NB4 (cell line): ENCODE measurements around the gene DDRGK1.

Experiments used
- POLR2A ChIP-seq: IDR thresholded peaks from 2 replicates; pipeline ENCODE4 v1.6.1; 2011; ENCODE audit warnings: mild to moderate bottlenecking; ENCODE audit not compliant: insufficient read length; ENCODE audit errors: extremely low read depth
- TF ChIP-seq, protein P1 (sequence below): IDR thresholded peaks from one replicate; pipeline ENCODE4 v1.5.1; 2012; ENCODE audit warnings: low read depth, low read length

DNA sequence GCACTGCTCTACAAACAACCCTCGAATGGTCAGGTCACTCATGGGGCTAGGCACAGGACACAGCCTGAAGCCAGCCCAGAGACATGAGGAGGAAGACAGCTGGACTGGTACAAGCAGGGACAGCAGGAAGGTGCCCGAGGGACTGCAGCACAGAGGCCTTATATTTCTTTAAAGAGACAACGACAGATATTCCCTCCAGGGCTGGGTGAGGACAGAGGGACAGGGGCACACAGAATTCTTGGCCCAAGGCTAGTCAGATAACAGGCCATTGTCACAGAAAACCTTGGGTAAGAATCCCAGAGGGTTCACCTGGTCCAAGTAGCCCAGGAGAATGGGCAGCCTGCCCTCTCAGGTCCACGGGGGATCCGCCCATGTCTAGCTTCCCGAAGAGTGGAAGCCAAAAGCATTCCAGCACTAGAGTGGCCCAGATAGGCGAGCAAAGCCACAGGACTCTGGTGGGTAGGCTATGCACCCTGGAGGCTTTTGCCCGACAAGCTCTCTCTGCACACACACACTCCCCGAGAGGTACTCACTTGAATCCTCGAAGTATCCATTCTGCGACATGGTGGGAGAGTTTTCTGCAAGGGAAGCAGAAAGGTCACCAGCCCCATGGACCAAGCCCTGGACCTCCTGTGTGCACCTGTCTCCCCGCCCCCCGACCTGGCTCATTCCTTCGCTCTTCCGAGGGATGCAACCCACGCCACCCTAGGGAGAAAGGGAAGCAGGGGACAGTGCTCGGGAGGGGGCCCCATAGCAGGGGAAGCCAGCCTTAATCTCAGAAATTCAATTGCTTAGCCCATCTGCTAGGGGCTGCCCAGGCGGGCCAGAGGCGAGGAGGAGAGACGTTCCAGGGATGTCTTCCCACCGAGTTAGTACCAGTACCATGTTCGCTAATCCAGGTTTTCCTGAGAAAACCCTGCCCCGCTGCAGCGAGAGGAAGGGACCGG is 32.8 kb upstream of the DDRGK1 start:
- no peak for TF ChIP-seq POLR2A
- TF ChIP-seq, protein P1, sequence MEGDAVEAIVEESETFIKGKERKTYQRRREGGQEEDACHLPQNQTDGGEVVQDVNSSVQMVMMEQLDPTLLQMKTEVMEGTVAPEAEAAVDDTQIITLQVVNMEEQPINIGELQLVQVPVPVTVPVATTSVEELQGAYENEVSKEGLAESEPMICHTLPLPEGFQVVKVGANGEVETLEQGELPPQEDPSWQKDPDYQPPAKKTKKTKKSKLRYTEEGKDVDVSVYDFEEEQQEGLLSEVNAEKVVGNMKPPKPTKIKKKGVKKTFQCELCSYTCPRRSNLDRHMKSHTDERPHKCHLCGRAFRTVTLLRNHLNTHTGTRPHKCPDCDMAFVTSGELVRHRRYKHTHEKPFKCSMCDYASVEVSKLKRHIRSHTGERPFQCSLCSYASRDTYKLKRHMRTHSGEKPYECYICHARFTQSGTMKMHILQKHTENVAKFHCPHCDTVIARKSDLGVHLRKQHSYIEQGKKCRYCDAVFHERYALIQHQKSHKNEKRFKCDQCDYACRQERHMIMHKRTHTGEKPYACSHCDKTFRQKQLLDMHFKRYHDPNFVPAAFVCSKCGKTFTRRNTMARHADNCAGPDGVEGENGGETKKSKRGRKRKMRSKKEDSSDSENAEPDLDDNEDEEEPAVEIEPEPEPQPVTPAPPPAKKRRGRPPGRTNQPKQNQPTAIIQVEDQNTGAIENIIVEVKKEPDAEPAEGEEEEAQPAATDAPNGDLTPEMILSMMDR: no peak
